AG04449 (cell line): ENCODE data around the gene ZNF470.
A peak's percentile ranks its signal among the peaks of the same experiment; 100 is the strongest.

Source experiments
- CTCF ChIA-PET: fragments of 350-600 bp; formaldehyde crosslinking; extraction: SDS; loops from one replicate; lab custom pipeline; 2021; ENCODE audit warnings: antibody characterized with exemption; lab: Yijun Ruan, JAX
- POLR2A ChIA-PET: fragments of 400-600, 350-600 bp; formaldehyde crosslinking; extraction: SDS; loops from one replicate; lab custom pipeline; 2020; ENCODE audit warnings: antibody characterized with exemption, inconsistent platforms; lab: Yijun Ruan, JAX
- DNase-seq: peaks from one replicate; pipeline ENCODE4 v3.0.0-alpha.2; 2010; ENCODE audit warnings: low read depth, low spot score
- H3K4me3 ChIP-seq: 2 replicates; pipeline ENCODE4 v1.5.1; 2011; ENCODE audit warnings: low read depth, mild to moderate bottlenecking, control low read depth, low read length
- CTCF ChIP-seq: IDR thresholded peaks from one replicate; pipeline ENCODE4 v1.5.1; 2011; ENCODE audit warnings: mild to moderate bottlenecking, moderate library complexity, low read length, control low read depth, inconsistent platforms; ENCODE audit not compliant: insufficient read depth; ENCODE audit errors: missing control alignments

The ZNF470 gene

GRCh38 chr19:56637976-56638555 is 70.8 kb downstream of the ZNF470 start:
- peak; percentile 7 for DNase-seq
- TF ChIP-seq CTCF, result no peak
- H3K4me3 ChIP-seq, result no peak overlapping the region
- POLR2A ChIA-PET, result no interaction called here
- CTCF ChIA-PET, result no interaction called here
